Left ventricle myocardium superior (tissue), 1 donor: ENCODE results near the gene HOOK2. TPM values are rescaled to one million over a fixed set of nuclear protein-coding genes. Genes with fewer than 3 reads are reported as not detected.
"Not testable (repeated sequence)": the region's sequence is repeated elsewhere in the genome, so short reads cannot be mapped to it uniquely, and the experiment has no call there.

Source experiments
- ATAC-seq: fragments of 200-7000 bp; cut with Tn5 transposase; one replicate; pipeline ENCODE4 v1.9.1; 2020; ENCODE audit warnings: mild to moderate bottlenecking, moderate library complexity
- DNase-seq: peaks from one replicate; pipeline ENCODE4 v3.0.0-alpha.2; 2020
- intact Hi-C: fragments of 100-400 bp; cut with micrococcal nuclease; formaldehyde crosslinking; loops from one replicate; pipeline ENCODE4 v1.11.0; 2022
- long read RNA-seq: library from polyadenylated mRNA; unstranded; transcript quantifications from one replicate; pipeline ENCODE4 v2.0.0, GENCODE V29; 2021
- total RNA-seq: library from RNA; stranded (reverse); fragmentation: NEBNext Ultra II Directional; extraction: Animal tissue kit (Norgen Biotek cat#: 25700); gene quantifications from one replicate; pipeline ENCODE4 v1.2.1, GENCODE V29; 2021
- donor health status: DM: no; HTN: yes; CAD: no; lungs with severe emphysema.

HOOK2 gene
- 44.9 TPM for total RNA-seq
- long read RNA-seq, transcript HOOK2-210 (3 exons, 890 nt) = minor isoform, 5 of 143 reads
- long read RNA-seq, transcript HOOK2-201 (22 exons, 2,603 nt) = major isoform, 75 of 143 reads
- long read RNA-seq, partial matches to known transcripts = 18 of 143 reads
- long read RNA-seq, other reads (novel, unspliced or antisense) = 43 of 143 reads

GRCh38 chr19:12774588-12775555 is at the start of gene HOOK2:
HOOK2 (minus strand) TSS chr19:12775552; CDS start chr19:12775449, 103 bp downstream.
- no peak for DNase-seq
- intact Hi-C loops = no loop called here
- ATAC-seq = no peak

GRCh38 chr19:12821761-12822160 is 46.4 kb upstream of the HOOK2 start:
- no peak for DNase-seq
- intact Hi-C loops = no loop called here
- ATAC-seq = no peak

GRCh38 chr19:12817810-12818209 is 42.5 kb upstream of the HOOK2 start:
- DNase-seq, intact Hi-C loops, ATAC-seq: not testable (repeated sequence)

- intact Hi-C loops, ATAC-seq, DNase-seq: not testable (repeated sequence)
Observed at GRCh38 chr19:12817188-12817587, 41.8 kb upstream of the HOOK2 start.

DNA sequence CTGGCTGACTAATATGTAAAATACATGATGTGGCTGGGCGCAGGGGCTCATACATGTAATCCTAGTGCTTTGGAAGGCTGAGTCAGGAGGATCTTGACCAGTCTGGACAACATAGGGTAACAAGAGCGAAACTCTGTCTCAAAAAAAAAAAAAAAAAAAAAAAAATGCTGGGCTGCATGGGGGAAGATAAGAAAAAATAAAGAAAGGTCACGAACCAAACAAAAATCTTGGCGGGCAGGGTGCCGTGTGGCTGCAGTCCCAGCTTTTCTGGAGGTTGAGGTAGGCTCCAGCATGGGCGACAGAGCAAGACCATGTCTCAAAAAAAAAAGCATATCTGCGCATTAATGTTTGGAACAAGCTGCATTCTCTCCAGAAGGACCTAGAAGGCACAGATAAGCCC is 39.7 kb upstream of the HOOK2 start:
- DNase-seq = no peak
- ATAC-seq = no peak
- intact Hi-C loops = no loop called here

DNA sequence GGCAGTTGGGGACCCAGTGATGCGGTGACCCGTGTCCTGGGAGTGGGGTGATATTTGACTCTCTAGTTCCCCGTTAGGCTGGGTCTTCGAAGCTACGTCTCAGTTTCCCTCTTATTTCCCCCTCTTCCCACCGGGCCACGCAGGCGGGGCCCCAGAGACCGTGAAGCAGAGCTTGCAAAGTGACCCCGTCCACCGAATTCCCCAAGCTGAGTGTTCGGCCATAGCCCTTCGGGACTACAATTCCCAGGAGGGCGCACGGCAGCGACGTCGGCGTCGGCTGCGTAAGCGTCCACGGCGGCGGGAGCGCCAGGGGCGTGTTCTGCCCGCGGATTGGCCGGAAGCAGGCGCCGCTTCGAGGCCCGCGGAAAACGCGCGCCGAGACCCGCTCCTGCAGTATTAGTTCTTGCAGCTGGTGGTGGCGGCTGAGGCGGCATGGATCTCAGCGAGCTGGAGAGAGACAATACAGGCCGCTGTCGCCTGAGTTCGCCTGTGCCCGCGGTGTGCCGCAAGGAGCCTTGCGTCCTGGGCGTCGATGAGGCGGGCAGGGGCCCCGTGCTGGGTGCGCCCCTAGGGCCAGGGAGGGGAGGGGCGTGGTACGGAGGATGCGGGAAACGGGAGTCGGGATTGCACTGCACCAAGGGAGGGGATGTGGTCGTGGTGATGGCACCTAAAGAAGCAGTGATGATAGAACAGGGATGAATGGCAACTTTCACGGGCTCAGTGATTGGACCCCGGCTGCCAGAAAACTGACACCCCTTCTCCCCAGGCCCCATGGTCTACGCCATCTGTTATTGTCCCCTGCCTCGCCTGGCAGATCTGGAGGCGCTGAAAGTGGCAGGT is 31.1 kb upstream of the HOOK2 start, which contains the start of gene RNASEH2A:
TSS of gene RNASEH2A (plus strand) at position 343 of the 840 bp plus-strand sequence. CDS start at position 433, 90 bp downstream.
- intact Hi-C loops = loop anchor here (5.0 kb wide), 1 partner anchor 39 kb away; no protein-coding TSS in a partner anchor
- ATAC-seq = peak; percentile 86
- peak; percentile 96 for DNase-seq

DNA sequence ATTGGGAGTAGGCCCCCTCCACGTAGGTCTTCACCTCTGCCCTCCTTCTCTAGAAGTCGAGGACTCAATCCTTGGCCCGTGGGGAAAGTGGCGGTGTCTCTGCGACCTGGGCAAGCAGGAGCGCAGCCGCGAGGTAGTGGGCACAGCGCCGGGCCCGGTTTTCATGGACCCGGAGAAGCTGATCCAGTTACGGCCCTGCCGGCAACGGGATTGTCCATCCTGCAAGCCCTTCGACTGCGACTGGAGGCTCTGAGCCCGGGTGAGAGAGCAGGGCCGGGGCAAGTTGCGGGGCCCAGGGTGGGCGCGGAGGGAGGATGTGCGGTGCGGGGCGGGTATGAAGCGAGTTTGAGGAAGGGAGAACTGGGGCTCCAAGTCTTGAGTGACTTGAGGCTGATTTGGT is 28.7 kb upstream of the HOOK2 start:
- intact Hi-C loops = no loop called here
- ATAC-seq (no peak), DNase-seq (no peak)

GRCh38 chr19:12802267-12803106 is 27.1 kb upstream of the HOOK2 start:
- DNase-seq (no peak), ATAC-seq (peak; percentile 7)
- intact Hi-C loops = no loop called here

GRCh38 chr19:12801466-12802266 is 26.3 kb upstream of the HOOK2 start, which contains the start of the genes PRDX2 and THSD8:
PRDX2 (minus strand) TSS chr19:12801800; CDS start chr19:12801261, 539 bp downstream.
THSD8 (plus strand) TSS chr19:12802069; CDS start chr19:12802072, 3 bp downstream.
- peak; percentile 90 for DNase-seq
- ATAC-seq = peak; percentile 89
- intact Hi-C loops = no loop called here

GRCh38 chr19:12800923-12801465 is 25.6 kb upstream of the HOOK2 start:
- DNase-seq = no peak
- intact Hi-C loops = no loop called here

DNA sequence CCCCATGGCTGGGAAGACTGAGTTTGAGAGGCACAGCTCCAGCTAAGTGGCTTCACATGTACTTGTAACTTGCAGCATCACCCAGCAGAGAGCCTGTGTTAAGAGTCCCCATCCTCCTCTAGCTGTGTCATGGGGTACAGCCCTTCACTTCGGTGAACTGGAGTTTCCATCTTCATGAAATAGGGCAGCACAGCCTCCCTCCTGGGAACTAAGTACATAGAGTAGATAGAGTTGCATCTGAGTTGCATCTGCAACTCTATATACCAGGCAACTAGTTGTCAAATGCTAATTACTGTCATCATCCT is 25.1 kb upstream of the HOOK2 start:
- ATAC-seq = no peak

More at GRCh38 chr19:12800923-12801465, 25.6 kb upstream of the HOOK2 start:
- peak; percentile 35 for ATAC-seq

GRCh38 chr19:12799742-12800465 is 24.6 kb upstream of the HOOK2 start:
- intact Hi-C loops = no loop called here
- DNase-seq (no peak), ATAC-seq (no peak)

More for the DNA sequence above, 25.1 kb upstream of the HOOK2 start:
- intact Hi-C loops = no loop called here
- DNase-seq = no peak

DNA sequence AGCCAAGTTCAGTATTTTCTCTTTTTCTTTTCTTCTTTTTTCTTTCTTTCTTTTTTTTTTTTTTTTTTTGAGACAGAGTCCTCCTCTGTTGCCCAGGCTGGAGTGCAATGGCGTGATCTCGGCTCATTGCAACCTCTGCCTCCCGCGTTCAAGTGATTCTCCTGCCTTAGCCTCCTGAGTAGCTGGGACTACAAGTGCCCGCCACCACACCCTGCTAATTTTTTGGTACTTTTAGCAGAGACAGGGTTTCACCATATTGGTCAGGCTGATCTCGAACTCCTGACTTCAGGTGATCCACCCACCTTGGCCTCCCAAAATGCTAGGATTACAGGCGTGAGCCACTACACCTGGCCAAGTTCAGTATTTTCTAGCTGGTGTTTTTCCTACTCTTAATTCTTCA is 22.3 kb upstream of the HOOK2 start:
- DNase-seq, ATAC-seq, intact Hi-C loops: not testable (repeated sequence)

- ATAC-seq (no peak), DNase-seq (no peak)
- intact Hi-C loops = no loop called here
Observed at GRCh38 chr19:12797141-12797587, 21.8 kb upstream of the HOOK2 start.

GRCh38 chr19:12796146-12797071 is 21.1 kb upstream of the HOOK2 start:
- peak; percentile 74 for DNase-seq
- ATAC-seq = peak; percentile 9
- intact Hi-C loops = no loop called here
